OCI-LY7 (cell line): ENCODE results near the gene CCDC38. TPM values are rescaled to one million over a fixed set of nuclear protein-coding genes. Genes with fewer than 3 reads are reported as not detected.

Experiments
- BruUV-seq: library from RNA; stranded (reverse); fragments of 400-500 nt; replicated peaks from 2 replicates; lab custom pipeline; 2021; lab: Mats Ljungman, UMichigan
- CTCF ChIA-PET: fragments of 300-600 bp; sonication (Branson Sonifier 250); formaldehyde crosslinking; loops from one replicate; lab custom pipeline; 2022; ENCODE audit warnings: antibody characterized with exemption; ENCODE audit not compliant: unreplicated experiment; lab: Charles Lee
- POLR2A ChIA-PET: fragments of 300-600 bp; sonication (Branson Sonifier 250); formaldehyde crosslinking; loops from one replicate; lab custom pipeline; 2022; ENCODE audit warnings: antibody characterized with exemption; lab: Charles Lee
- DNase-seq: peaks from one replicate; pipeline ENCODE4 v3.0.0-alpha.2; 2015; ENCODE audit warnings: low spot score
- H2AFZ ChIP-seq: fragments of 200-600 bp; sonication (generic), shearing (Covaris generic); 2 replicates; pipeline ENCODE4 v1.6.1; 2014; ENCODE audit warnings: mild to moderate bottlenecking, antibody characterized with exemption, low read length, moderate library complexity
- H3K27ac ChIP-seq: fragments of 200-600 bp; sonication (generic); 2 replicates; pipeline ENCODE4 v1.5.1; 2014; ENCODE audit warnings: mixed run types, low read depth, mild to moderate bottlenecking, moderate library complexity, low read length, inconsistent platforms; ENCODE audit not compliant: poor library complexity, severe bottlenecking
- H3K36me3 ChIP-seq: fragments of 200-600 bp; sonication (generic); 2 replicates; pipeline ENCODE4 v1.6.1; 2014; ENCODE audit warnings: mild to moderate bottlenecking, antibody characterized with exemption, low read length, moderate library complexity, mixed read lengths; ENCODE audit not compliant: insufficient read depth
- H3K4me1 ChIP-seq: fragments of 200-600 bp; sonication (generic); 2 replicates; pipeline ENCODE4 v1.5.1; 2014; ENCODE audit warnings: mild to moderate bottlenecking, low read length; ENCODE audit not compliant: insufficient read depth, poor library complexity, severe bottlenecking
- H3K4me2 ChIP-seq: fragments of 200-600 bp; sonication (generic); 2 replicates; pipeline ENCODE4 v1.6.1; 2014; ENCODE audit warnings: mild to moderate bottlenecking, low read length
- H3K4me3 ChIP-seq: fragments of 200-600 bp; sonication (generic); 2 replicates; pipeline ENCODE4 v1.5.1; 2014; ENCODE audit warnings: mild to moderate bottlenecking, low read depth, low read length; ENCODE audit not compliant: poor library complexity, severe bottlenecking
- H3K79me2 ChIP-seq: fragments of 200-600 bp; sonication (generic); 2 replicates; pipeline ENCODE4 v1.6.1; 2016; ENCODE audit warnings: low read depth, mild to moderate bottlenecking, low read length, moderate library complexity, mixed read lengths; ENCODE audit not compliant: insufficient read depth
- H3K9me2 ChIP-seq: fragments of 200-600 bp; sonication (generic); 2 replicates; pipeline ENCODE4 v1.6.1; 2016; ENCODE audit warnings: mild to moderate bottlenecking, low read length, mixed read lengths; ENCODE audit not compliant: insufficient read depth
- H3K9me3 ChIP-seq: fragments of 200-600 bp; sonication (generic); 2 replicates; pipeline ENCODE4 v1.6.1; 2014; ENCODE audit warnings: mild to moderate bottlenecking, mixed run types, low read length, mixed read lengths
- H4K20me1 ChIP-seq: fragments of 200-600 bp; sonication (generic); 2 replicates; pipeline ENCODE4 v1.6.1; 2014; ENCODE audit warnings: mild to moderate bottlenecking, antibody characterized with exemption, low read length, moderate library complexity, mixed read lengths; ENCODE audit not compliant: insufficient read depth
- EZH2phosphoT487 ChIP-seq: fragments of 200-600 bp; sonication (generic); IDR thresholded peaks from 2 replicates; pipeline ENCODE4 v1.6.1; 2018; ENCODE audit warnings: low read depth, borderline replicate concordance, mild to moderate bottlenecking, mixed run types, antibody characterized with exemption, low read length, moderate library complexity, mixed read lengths
- intact Hi-C: fragments of 100-400 bp; cut with micrococcal nuclease; formaldehyde crosslinking; loops from one replicate; pipeline ENCODE4 v1.10.0; 2022; ENCODE audit not compliant: unreplicated experiment
- total RNA-seq, 2 experiments: library from RNA; depleted of rRNA in 1 of 2; stranded (reverse); fragments of >200 nt in 1 of 2; shearing (Covaris generic) in 1 of 2; gene quantifications; 2 replicates each; pipeline ENCODE4 v1.2.3, GENCODE V29; 2014 to 2022
- TF ChIP-seq, protein P1 (sequence below): fragments of 200-600 bp; sonication (generic); conservative IDR thresholded peaks from 2 replicates; pipeline ENCODE4 v1.5.1; 2014; ENCODE audit warnings: mild to moderate bottlenecking, antibody characterized with exemption, low read length, moderate library complexity, mixed read lengths

The CCDC38 gene
- total RNA-seq, 2 experiments from 2014 or later: 0.16 to 0.99 TPM

GRCh38 chr12:95890958-95891357 is 51.5 kb downstream of the CCDC38 start:
- intact Hi-C loops: no loop called here
- CTCF ChIA-PET: no interaction called here
- no peak overlapping the region for H3K27ac ChIP-seq

GRCh38 chr12:95887311-95887710 is 55.1 kb downstream of the CCDC38 start:
- no TSS peak for BruUV-seq
- no peaks in the 10 kb centered on the region for H3K9me3 ChIP-seq
- intact Hi-C loops: no loop called here
- no peak overlapping the region for H3K4me3 ChIP-seq
- H3K4me1 ChIP-seq: no peaks in the 10 kb centered on the region
- CTCF ChIA-PET: no interaction called here
- no peaks in the 10 kb centered on the region for H3K36me3 ChIP-seq
- POLR2A ChIA-PET: no interaction called here
- H3K27ac ChIP-seq: no peak overlapping the region
- no peak overlapping the region for H2AFZ ChIP-seq
- H4K20me1 ChIP-seq: no peaks in the 10 kb centered on the region
- H3K4me2 ChIP-seq: no peak overlapping the region
- no peak for TF ChIP-seq EZH2phosphoT487
- TF ChIP-seq, protein P1, sequence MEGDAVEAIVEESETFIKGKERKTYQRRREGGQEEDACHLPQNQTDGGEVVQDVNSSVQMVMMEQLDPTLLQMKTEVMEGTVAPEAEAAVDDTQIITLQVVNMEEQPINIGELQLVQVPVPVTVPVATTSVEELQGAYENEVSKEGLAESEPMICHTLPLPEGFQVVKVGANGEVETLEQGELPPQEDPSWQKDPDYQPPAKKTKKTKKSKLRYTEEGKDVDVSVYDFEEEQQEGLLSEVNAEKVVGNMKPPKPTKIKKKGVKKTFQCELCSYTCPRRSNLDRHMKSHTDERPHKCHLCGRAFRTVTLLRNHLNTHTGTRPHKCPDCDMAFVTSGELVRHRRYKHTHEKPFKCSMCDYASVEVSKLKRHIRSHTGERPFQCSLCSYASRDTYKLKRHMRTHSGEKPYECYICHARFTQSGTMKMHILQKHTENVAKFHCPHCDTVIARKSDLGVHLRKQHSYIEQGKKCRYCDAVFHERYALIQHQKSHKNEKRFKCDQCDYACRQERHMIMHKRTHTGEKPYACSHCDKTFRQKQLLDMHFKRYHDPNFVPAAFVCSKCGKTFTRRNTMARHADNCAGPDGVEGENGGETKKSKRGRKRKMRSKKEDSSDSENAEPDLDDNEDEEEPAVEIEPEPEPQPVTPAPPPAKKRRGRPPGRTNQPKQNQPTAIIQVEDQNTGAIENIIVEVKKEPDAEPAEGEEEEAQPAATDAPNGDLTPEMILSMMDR: no peak
- no peak for DNase-seq
- H3K9me2 ChIP-seq: no peaks in the 10 kb centered on the region
- no peaks in the 10 kb centered on the region for H3K79me2 ChIP-seq

More at GRCh38 chr12:95890958-95891357, 51.5 kb downstream of the CCDC38 start:
- Histone ChIP-seq H3K4me3 (no peak overlapping the region), H3K36me3 (no peaks in the 10 kb centered on the region), H3K4me2 (no peak overlapping the region), H3K9me3 (no peaks in the 10 kb centered on the region), H4K20me1 (no peaks in the 10 kb centered on the region), H3K4me1 (no peaks in the 10 kb centered on the region), H3K9me2 (no peaks in the 10 kb centered on the region), H2AFZ (no peak overlapping the region), H3K79me2 (no peaks in the 10 kb centered on the region)
- POLR2A ChIA-PET: no interaction called here
- TF ChIP-seq, protein P1: no peak
- TF ChIP-seq EZH2phosphoT487: no peak
- BruUV-seq: no TSS peak
- no peak for DNase-seq

GRCh38 chr12:95884998-95885397 is 57.4 kb downstream of the CCDC38 start:
- no peaks in the 10 kb centered on the region for H3K4me1 ChIP-seq
- H3K4me2 ChIP-seq: no peak overlapping the region
- ChIA-PET POLR2A (interaction anchor here (0.6 to 1.2 kb wide), 2 partner anchors 33 to 151 kb away, joined by 3 to 7 read pairs; no protein-coding TSS in a partner anchor), CTCF (no interaction called here)
- no peak for DNase-seq
- no peak overlapping the region for H2AFZ ChIP-seq
- no peaks in the 10 kb centered on the region for H3K9me2 ChIP-seq
- TF ChIP-seq EZH2phosphoT487: no peak
- TF ChIP-seq, protein P1: no peak
- H3K27ac ChIP-seq: no peak overlapping the region
- H3K9me3 ChIP-seq: no peaks in the 10 kb centered on the region
- no peak overlapping the region for H3K4me3 ChIP-seq
- no peaks in the 10 kb centered on the region for H4K20me1 ChIP-seq
- no peaks in the 10 kb centered on the region for H3K36me3 ChIP-seq
- H3K79me2 ChIP-seq: no peaks in the 10 kb centered on the region
- no TSS peak for BruUV-seq
- intact Hi-C loops: no loop called here
